ENCODE results near the gene APBA1.

GRCh38 chr9:69500896-69501295 lies 171.3 kb downstream of the APBA1 start:
- TF ChIP-seq CTCF (IDR thresholded peaks at IDR 0.05) (no peak), EZH2 (IDR thresholded peaks at IDR 0.05; ENCODE audit: borderline replicate concordance, insufficient read depth, low read depth, low read length, poor library complexity, severe bottlenecking) (no peak)

All from B cell (primary cell).